HCT116 (cell line): Measurements from ENCODE around the gene TPRKB. TPM values are rescaled to one million over a fixed set of nuclear protein-coding genes. Genes with fewer than 3 reads are reported as not detected.

Experiments
- ATAC-seq: fragments of 200-7000 bp; cut with Tn5 transposase; 2 replicates; pipeline ENCODE4 v1.9.1; 2020; ENCODE audit warnings: mild to moderate bottlenecking, moderate library complexity
- BruUV-seq: library from RNA; stranded (reverse); fragments of 400-500 nt; replicated peaks from 2 replicates; lab custom pipeline; 2021; lab: Mats Ljungman, UMichigan
- CTCF ChIA-PET: fragments of 300-600 bp; sonication (Branson Sonifier 250); formaldehyde crosslinking; loops from one replicate; lab custom pipeline; 2021; ENCODE audit warnings: antibody characterized with exemption; lab: Charles Lee
- POLR2A ChIA-PET: fragments of 300-600, 350-600 bp; sonication (Branson Sonifier 250); formaldehyde crosslinking; loops from one replicate; lab custom pipeline; 2021; ENCODE audit warnings: antibody characterized with exemption; lab: Charles Lee
- RAD21 ChIA-PET, 2 experiments: fragments of 300-600 bp; sonication (Branson Sonifier 250); formaldehyde crosslinking; loops; one replicate each; lab custom pipeline; 2023; ENCODE audit warnings: low total read pairs in 2 of 2; ENCODE audit not compliant: uncharacterized antibody in 2 of 2, unreplicated experiment in 2 of 2, low non-redundant PET in 1 of 2; lab: Charles Lee
- DNase-seq: peaks from one replicate; pipeline ENCODE4 v3.0.0-alpha.2; 2010; ENCODE audit warnings: low read depth, low spot score
- H2AFZ ChIP-seq: fragments of 200-600 bp; shearing (Covaris generic), sonication (generic); 2 replicates; pipeline ENCODE4 v1.6.1; 2017; ENCODE audit warnings: low read depth, mixed run types, mixed read lengths, antibody characterized with exemption, low read length; ENCODE audit not compliant: poor library complexity, severe bottlenecking
- H3K27ac ChIP-seq: 2 replicates; pipeline ENCODE4 v1.5.1; 2012; ENCODE audit warnings: low read depth, low read length
- H3K27me3 ChIP-seq: fragments of 200-600 bp; sonication (generic); 2 replicates; pipeline ENCODE4 v1.6.1; 2016; ENCODE audit warnings: mixed run types, low read length, mixed read lengths; ENCODE audit not compliant: insufficient read depth
- H3K36me3 ChIP-seq, 2 experiments: fragments of 200-500 bp in 1 of 2; fragments of 200-600 bp in 1 of 2; sonication (Bioruptor generic) in 1 of 2; sonication (generic) in 1 of 2; 2 replicates each; pipeline versions ENCODE4 v1.5.1 to v1.6.1; 2014 to 2016; ENCODE audit warnings: low read length in 2 of 2, inconsistent platforms in 1 of 2, mixed read lengths in 1 of 2, mixed run types in 1 of 2; ENCODE audit not compliant: insufficient read depth in 2 of 2, control insufficient read depth in 1 of 2
- H3K4me1 ChIP-seq, 2 experiments: fragments of 200-600 bp in 1 of 2; sonication (generic) in 1 of 2; 2 replicates each; pipeline versions ENCODE4 v1.5.1 to v1.6.1; 2012 to 2017; ENCODE audit warnings: low read length in 2 of 2, inconsistent platforms in 1 of 2, mild to moderate bottlenecking in 1 of 2, mixed read lengths in 1 of 2, mixed run types in 1 of 2, moderate library complexity in 1 of 2; ENCODE audit not compliant: insufficient read depth in 2 of 2, control insufficient read depth in 1 of 2
- H3K4me2 ChIP-seq: fragments of 200-600 bp; sonication (generic); 2 replicates; pipeline ENCODE4 v1.6.1; 2017; ENCODE audit warnings: mixed run types, low read length, mixed read lengths
- H3K4me3 ChIP-seq, 2 experiments: fragments of 200-600 bp in 1 of 2; sonication (generic) in 1 of 2; replicated peaks in 1 of 2; 2 replicates each; pipeline ENCODE4 v1.5.1; 2011 to 2016; ENCODE audit warnings: low read length in 2 of 2, control low read depth in 1 of 2, low read depth in 1 of 2, mild to moderate bottlenecking in 1 of 2, mixed read lengths in 1 of 2, mixed run types in 1 of 2
- H3K79me2 ChIP-seq: fragments of 200-600 bp; sonication (generic); 2 replicates; pipeline ENCODE4 v1.6.1; 2017; ENCODE audit warnings: mild to moderate bottlenecking, mixed run types, low read length, moderate library complexity, mixed read lengths; ENCODE audit not compliant: insufficient read depth
- H3K9ac ChIP-seq: fragments of 200-600 bp; sonication (generic); 2 replicates; pipeline ENCODE4 v1.6.1; 2016; ENCODE audit warnings: low read length, mixed read lengths
- H3K9me2 ChIP-seq: fragments of 200-600 bp; sonication (generic), shearing (Covaris generic); 2 replicates; pipeline ENCODE4 v1.6.1; 2017; ENCODE audit warnings: mixed run types, mild to moderate bottlenecking, moderate library complexity; ENCODE audit not compliant: insufficient read depth
- H3K9me3 ChIP-seq, 2 experiments: fragments of 200-500 bp in 1 of 2; fragments of 200-600 bp in 1 of 2; sonication (Bioruptor generic) in 1 of 2; sonication (generic) in 1 of 2; 2 replicates each; pipeline ENCODE4 v1.6.1; 2014 to 2017; ENCODE audit warnings: low read length in 2 of 2, mixed read lengths in 2 of 2, inconsistent platforms in 1 of 2, low read depth in 1 of 2, mild to moderate bottlenecking in 1 of 2, mixed run types in 1 of 2, moderate library complexity in 1 of 2; ENCODE audit not compliant: control insufficient read depth in 1 of 2, insufficient read depth in 1 of 2
- H4K20me1 ChIP-seq: fragments of 200-600 bp; sonication (generic), shearing (Covaris generic); 2 replicates; pipeline ENCODE4 v1.6.1; 2017; ENCODE audit warnings: mixed run types, mild to moderate bottlenecking, moderate library complexity; ENCODE audit not compliant: insufficient read depth
- ATF3 ChIP-seq: IDR thresholded peaks from 2 replicates; pipeline ENCODE4 v1.6.1; 2012
- CEBPB ChIP-seq: IDR thresholded peaks from 2 replicates; pipeline ENCODE4 v1.6.1; 2012; ENCODE audit warnings: low read depth
- CTCF ChIP-seq, 3 experiments: fragments of 200-600 bp in 1 of 3; sonication (generic) in 1 of 3; IDR thresholded peaks in 2 of 3; conservative IDR thresholded peaks in 1 of 3; 2 replicates each; pipeline ENCODE4 v1.5.1; 2012 to 2017; ENCODE audit warnings: low read depth in 2 of 3, low read length in 2 of 3, antibody characterized with exemption in 1 of 3, borderline replicate concordance in 1 of 3, control low read depth in 1 of 3, mild to moderate bottlenecking in 1 of 3, mixed read lengths in 1 of 3, mixed run types in 1 of 3, moderate library complexity in 1 of 3; ENCODE audit not compliant: insufficient read depth in 1 of 3
- EZH2phosphoT487 ChIP-seq: fragments of 200-600 bp; IDR thresholded peaks from 2 replicates; pipeline ENCODE4 v1.6.1; 2018; ENCODE audit warnings: antibody characterized with exemption, borderline replicate concordance
- FOSL1 ChIP-seq: IDR thresholded peaks from 2 replicates; pipeline ENCODE4 v1.6.1; 2012; ENCODE audit warnings: low read depth
- JUND ChIP-seq: IDR thresholded peaks from 2 replicates; pipeline ENCODE4 v1.6.1; 2012
- MAX ChIP-seq: IDR thresholded peaks from 2 replicates; pipeline ENCODE4 v1.6.1; 2012
- REST ChIP-seq: IDR thresholded peaks from 2 replicates; pipeline ENCODE4 v1.6.1; 2012; ENCODE audit warnings: low read depth
- SIN3A ChIP-seq: IDR thresholded peaks from 2 replicates; pipeline ENCODE4 v1.6.1; 2012; ENCODE audit warnings: low read depth
- SRF ChIP-seq: IDR thresholded peaks from 2 replicates; pipeline ENCODE4 v1.6.1; 2012; ENCODE audit warnings: low read depth
- YY1 ChIP-seq: IDR thresholded peaks from 2 replicates; pipeline ENCODE4 v1.6.1; 2011; ENCODE audit warnings: low read length, low read depth, moderate library complexity, mild to moderate bottlenecking; ENCODE audit not compliant: insufficient replicate concordance; ENCODE audit errors: extremely low read depth
- intact Hi-C: fragments of 100-400 bp; cut with micrococcal nuclease; formaldehyde crosslinking; loops from 2 replicates; pipeline ENCODE4 v1.10.0; 2022
- total RNA-seq: library from RNA; stranded (reverse); gene quantifications from one replicate; pipeline ENCODE4 v1.2.1, GENCODE V29; 2021; ENCODE audit not compliant: unreplicated experiment

Gene TPRKB
- total RNA-seq, 1 experiment from 2014 or later = 42.5 TPM

- ATAC-seq (no peak), DNase-seq (no peak)
- Histone ChIP-seq H3K4me3 (no peak overlapping the region), H3K9me2 (no peaks in the 10 kb centered on the region), H3K27ac (no peak overlapping the region), H3K4me1 (no peaks in the 10 kb centered on the region), H3K9ac (no peak overlapping the region), H3K79me2 (no peaks in the 10 kb centered on the region), H3K27me3 (no peaks in the 10 kb centered on the region)
- intact Hi-C loops = no loop called here
- POLR2A ChIA-PET = no interaction called here
- CTCF ChIA-PET = no interaction called here
- RAD21 ChIA-PET = no interaction called here
- TF ChIP-seq REST = no peak
- TF ChIP-seq FOSL1 = no peak
- no peak for TF ChIP-seq MAX
- no peak for TF ChIP-seq YY1
- no peak for TF ChIP-seq SIN3A
- no peak for TF ChIP-seq ATF3
- TF ChIP-seq SRF = no peak
- no peak for TF ChIP-seq CTCF (IDR thresholded peaks at IDR 0.05 in 2 of 3, conservative IDR thresholded peaks at IDR 0.05 in 1 of 3; ENCODE audit: borderline replicate concordance in 1 of 3, insufficient read depth in 1 of 3, low read depth in 2 of 3, low read length in 2 of 3)
- no peak for TF ChIP-seq EZH2phosphoT487
- TF ChIP-seq CEBPB = no peak
- TF ChIP-seq JUND = no peak
- TF ChIP-seq, all 23 proteins: peak for 0
- no peak overlapping the region for H2AFZ ChIP-seq
- no peaks in the 10 kb centered on the region for H4K20me1 ChIP-seq
- H3K36me3 ChIP-seq = 0 out of 4 replicates have a peak, but pooled peaks cover 0 to 4% of the 10 kb centered on the region in 2 experiments
- no TSS peak for BruUV-seq
- no peak overlapping the region for H3K4me2 ChIP-seq
- no peaks in the 10 kb centered on the region for H3K9me3 ChIP-seq
Observed at GRCh38 chr2:73746015-73746876, 9.1 kb upstream of the TPRKB start.
